ENCODE results near the gene ZMYND8.

Gene ZMYND8

DNA sequence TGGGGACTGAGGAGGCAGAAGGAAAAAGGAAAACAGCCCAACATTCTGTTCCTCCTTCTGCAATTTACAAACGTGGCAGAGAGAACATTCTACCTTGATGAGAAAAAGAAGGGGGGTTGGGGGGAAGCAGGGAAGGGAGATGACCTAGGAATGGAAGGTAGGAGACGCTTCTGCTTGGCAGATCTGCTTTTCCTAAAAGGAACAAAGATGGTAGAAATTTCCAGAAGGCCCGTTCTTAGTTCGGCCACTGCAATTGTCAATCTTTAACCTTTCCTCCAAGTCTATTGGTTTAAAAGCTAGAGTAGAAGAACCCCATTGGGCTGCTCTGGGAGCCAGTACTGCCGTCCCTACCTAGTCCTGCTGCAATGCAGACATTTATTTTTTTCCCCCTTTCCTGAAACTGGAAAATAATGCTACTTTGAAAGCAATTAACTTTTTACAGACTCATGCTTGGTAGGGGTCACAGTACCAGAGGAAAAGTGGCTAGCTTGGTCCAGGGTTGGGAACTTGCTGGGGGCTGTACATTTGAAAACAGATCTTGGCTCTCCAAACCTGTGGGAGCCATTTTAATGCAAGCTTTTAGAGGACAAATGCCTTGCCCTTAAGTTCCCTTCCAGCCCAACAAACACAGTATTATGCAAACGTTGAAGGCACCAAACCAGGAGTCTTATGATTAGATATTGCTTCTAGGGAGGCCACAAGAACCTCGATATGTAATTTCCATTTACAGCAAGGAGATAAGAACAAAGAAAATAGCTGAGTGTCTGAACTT is 2.6 kb downstream of the ZMYND8 start:
- no peak for DNase-seq (ENCODE audit: low read depth in 1 of 2, low spot score in 1 of 2)

DNA sequence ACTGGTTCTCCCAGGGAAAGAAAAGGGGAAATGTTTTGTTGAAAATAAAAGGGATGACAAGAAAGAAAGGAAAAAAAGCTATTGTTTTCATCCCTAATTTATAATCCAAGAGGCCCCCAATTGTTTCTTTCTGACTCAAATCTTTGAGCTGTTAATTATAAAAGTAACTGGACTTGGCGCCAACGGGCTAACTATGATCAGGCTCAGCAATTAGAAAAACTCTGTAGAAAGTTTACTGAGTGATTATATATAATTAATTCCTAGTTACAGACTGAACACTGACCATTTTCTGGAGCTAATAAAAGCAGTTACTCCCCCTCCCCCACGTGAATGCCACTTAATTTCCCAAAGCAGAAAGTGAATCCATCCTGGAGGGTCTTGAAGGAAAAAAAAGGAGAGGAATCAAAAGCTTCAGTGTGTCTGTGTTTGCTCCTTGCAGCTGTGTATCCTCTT is 3.2 kb downstream of the ZMYND8 start:
- no peak for DNase-seq (ENCODE audit: low read depth in 1 of 2, low spot score in 1 of 2)

DNA sequence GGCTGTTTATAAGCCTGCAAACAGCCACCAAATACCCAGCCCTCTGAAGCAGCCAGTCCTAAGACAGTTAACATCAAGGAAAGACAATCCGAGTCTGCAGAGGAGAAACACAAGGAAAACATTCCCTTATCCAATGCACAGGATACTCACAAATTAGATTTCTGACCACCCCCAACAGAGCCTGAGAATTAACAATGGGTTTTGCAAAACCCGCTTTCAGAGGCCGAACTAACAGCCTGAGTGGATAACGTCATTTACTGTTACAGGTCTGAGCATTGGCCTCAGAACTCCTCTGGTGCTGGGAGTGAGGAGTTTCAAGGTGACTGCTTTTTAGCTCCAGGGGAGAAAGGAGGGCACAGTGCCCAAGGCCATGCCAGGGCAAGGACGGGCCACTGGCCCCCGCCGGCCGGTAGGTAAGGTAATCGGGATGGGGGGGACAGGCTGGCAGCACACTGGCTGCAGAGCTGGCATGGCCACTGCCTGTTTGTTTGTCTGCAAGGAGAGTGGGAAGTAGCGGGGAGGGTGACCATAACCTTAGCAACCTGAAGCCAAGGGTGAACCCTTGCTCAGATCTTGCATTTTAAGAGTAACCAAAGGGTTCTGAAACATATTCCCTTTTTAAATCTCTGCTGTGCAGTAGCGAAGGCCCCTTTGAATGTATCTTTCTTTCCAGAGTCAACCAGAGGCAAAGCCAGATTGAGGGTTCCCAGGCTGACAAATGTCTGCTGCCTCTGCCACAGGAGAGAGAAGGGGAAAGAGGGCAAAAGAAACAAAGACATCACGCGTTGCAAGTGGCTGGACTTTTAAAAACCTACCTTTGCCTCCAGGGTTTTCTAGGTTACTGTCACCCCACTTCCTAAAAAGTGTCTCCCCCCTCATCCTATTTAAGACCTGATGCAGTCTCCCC is 3.9 kb downstream of the ZMYND8 start:
- no peak for DNase-seq (ENCODE audit: low read depth in 1 of 2, low spot score in 1 of 2)

DNA sequence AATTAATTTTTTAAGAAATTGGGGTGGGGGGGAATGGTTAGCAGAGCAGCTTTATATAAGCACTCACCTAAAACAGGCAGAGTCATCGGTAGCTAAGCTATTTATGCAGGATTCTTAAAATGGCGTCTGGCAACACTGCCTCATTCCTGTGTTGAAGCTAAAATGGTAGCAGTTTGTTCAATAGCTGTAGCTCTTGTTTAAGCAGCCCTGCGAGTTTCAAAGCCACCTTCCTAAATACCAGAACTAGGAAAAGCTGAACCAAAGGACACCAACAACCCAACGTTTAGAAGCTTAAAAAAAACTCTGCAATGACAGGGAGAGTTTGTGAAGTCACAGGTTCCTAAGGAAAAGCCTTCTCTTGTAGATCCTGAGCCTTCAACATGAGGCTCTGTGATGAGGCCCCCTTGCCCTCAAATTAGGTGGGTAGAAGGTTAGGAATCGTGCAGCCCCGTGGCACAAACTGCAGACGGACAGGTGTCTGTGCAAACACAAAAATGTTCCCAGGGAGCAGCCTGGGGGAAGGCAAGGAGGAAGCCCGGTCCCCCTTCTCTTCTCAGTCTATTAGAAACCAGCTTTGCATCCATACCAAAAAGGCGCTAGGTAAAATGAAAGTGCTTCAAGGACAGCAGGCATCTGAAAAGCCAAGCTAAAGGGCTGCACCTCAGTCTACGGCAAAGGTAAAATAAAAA is 4.7 kb downstream of the ZMYND8 start:
- DNase-seq (ENCODE audit: low read depth in 1 of 2, low spot score in 1 of 2): no peak

DNA sequence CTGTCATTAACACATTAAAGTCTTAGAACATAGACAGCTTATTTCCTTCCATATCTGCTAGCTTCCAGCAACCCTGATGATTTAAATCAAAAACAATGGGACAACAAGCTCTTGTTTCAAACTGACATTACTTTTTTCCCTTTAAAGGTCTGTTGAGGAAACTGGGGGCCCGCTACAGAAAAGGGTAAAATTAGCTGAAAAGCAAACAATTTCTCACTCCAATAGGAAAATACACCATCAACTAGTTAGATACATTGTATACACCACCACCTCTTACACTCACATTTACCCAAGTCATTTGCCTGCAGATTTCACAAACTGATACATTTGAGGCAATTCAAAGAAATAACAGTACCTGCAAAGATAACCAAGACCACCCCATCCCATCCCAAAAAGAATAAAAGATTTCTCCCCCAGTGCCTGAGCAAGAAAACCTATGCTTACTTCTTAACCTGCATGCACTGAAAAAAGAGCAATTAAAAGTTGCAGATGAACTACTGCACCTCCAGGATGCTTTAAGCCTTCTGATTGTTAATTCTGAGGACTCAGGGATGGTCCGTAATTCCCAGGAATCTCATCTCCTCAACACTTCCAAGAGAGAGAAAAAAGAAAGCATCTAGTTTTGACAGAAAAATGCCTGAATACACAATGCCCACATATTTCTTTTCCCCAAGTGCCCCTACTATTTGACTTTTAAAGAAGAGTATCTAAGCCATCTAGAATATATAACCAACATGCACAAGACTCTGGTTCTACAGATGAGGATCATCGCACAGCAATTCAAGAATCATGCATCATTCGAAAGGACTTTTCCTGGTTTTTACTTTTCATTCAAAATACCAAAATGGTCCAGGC is 5.6 kb downstream of the ZMYND8 start:
- no peak for DNase-seq (ENCODE audit: low read depth in 1 of 2, low spot score in 1 of 2)

DNA sequence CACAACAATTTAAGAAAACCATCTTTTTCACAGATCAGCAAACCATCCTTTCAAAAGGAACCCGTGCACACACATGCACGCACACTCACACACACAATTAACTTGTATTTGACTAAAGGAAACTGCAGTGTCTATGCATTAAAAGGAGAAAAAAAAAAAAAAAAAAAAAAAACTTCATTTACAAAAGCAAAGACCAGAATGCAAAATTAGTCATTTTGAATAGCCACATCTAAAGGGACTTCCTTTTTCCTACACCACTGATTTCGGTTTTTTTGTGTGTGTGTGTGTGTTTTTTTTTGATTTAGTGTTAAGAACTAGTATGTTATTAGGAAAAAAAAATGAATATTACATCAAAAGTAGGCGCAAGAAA is 6.3 kb downstream of the ZMYND8 start:
- no peak for DNase-seq (ENCODE audit: low read depth in 1 of 2, low spot score in 1 of 2)

DNA sequence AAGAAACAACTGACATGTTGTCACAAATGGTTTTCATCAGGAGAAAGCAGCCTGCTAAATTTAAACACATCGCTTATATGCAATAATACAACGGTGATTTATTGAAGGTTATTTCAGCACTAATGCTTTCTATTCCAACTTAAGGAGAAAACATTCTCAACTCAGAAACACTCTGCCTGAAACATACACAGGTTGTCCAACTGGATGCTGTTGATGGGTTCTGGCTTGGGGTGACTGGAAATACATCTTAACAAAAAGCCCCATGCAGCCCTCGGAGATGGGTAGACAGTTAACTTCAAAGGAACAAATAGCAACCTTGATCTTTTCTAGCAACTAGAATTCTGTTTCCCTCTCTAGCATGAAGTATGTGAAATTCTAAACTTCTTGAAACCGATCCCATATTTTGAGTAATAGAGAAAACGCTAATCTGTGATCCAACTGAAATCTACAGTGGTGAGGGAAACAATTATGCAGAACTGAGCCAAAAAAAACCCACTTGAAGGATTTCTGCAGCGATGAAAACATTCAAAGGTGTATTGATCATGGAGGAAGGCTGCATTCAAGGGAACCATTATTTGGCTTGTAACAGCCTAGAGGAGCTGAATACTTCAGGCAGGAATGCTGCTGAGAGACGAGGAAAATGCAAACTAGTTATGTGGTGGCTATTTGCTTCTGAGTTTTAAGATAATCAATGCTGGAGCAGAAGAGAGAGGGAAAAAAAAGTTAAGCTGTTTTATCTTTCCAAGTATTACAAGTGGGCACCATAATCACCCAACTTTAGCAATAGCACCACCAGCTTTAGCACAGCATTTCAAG is 6.9 kb downstream of the ZMYND8 start:
- no peak for DNase-seq (ENCODE audit: low read depth in 1 of 2, low spot score in 1 of 2)

DNA sequence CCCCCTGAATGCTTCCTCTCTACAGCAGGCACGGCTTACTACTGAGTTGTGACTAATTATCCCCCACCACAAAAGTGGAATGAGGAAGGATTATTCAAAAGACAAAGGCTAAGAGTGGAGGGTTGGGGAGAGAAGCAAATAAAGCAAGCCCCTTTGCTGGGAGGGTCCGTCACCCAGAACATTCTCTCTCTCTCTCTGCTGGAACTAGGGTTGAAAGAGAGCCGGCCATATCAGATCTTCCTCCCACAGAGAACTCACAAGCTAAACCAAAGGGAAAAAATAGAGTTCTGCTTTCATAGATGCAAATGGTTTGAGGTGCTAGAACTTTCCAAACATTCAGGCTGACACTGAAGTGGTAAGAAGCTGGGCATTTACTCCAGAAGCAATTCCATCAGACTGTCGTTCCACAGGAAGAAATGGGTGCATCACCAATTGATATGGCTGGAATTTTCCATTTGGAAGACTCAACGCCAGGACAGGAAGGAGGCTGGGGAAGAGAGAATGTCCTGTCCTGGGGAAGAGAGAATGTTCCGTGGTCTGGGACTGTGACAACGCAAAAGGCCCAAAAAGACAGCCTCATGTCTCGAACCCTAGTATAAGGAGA is 7.9 kb downstream of the ZMYND8 start:
- no peak for DNase-seq (ENCODE audit: low read depth in 1 of 2, low spot score in 1 of 2)

DNA sequence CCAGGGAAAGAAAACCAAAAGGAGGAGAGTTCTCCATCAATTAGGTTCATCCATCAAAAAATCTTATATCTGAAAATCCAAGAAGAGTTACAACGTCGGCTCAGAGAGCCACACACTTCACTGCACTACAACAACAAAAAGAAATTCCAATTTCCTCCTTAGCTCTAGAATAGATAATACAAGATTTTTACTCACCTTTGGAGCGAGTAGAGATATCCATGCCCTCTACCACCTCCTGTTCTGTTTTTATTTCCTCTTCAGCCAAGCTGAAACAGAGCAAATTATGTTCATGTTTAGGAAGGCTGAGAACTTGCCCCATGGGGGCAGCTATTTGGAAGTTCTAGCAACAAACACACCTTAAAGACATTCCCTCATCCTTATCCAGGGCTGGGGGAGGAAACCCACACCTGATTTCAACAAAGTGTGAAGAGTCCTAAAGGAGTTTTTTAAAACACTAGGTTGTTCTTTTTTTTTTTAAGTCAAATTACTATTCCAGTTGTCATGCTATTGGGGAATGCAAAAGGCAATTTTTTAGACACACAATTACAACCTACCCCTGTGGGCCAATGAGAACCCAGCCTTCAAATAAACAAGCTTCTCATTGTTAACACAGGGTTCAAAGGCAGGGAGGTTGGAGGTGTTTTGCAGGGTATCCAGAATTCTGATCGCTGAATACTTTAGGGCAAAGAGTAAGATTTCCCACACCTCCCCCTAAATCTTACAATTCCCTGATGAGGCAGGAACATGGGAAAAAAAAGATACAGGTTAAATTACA is 8.7 kb downstream of the ZMYND8 start:
- no peak for DNase-seq (ENCODE audit: low read depth in 1 of 2, low spot score in 1 of 2)

DNA sequence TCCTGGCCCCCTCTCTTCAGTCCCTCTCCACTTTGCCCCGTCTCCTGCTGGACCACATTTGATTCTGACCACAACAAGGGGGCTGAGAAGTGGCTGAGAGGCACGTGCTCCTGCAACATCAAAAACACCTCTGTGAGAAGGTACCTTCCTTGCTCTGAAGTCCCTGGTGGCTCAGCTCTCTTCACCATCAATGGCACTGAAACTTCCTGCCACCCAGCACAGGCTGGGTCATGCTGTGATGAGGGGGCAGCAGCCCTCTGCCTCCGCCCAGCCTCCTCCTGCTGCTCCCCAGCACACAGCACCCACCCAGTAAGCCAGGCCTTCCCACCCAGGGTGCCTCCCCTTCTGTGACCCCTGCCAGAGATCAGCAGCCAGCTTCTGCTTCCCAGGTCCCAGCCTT is 10.3 kb downstream of the ZMYND8 start:
- DNase-seq (ENCODE audit: low read depth in 1 of 2, low spot score in 1 of 2): no peak

DNA sequence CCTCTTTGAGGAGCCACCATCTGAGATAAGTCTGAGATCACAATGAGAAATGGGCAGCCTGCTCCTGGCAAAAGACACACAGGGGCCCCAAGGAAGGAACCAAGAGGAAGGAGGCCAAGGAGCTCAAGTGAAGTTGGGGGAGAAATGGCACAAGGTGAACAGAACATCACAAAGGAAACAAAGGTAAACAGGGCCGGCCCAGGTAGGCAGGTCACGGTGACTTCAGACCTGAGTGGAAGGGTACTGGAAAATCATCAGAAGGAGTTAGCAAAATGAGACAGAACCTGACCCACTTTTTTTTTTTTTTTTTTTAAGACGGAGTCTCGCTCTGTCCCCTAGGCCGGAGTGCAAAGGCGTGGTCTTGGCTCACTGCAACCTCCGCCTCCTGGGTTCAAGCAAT is 11.3 kb downstream of the ZMYND8 start:
- no peak for DNase-seq (ENCODE audit: low read depth in 1 of 2, low spot score in 1 of 2)

DNA sequence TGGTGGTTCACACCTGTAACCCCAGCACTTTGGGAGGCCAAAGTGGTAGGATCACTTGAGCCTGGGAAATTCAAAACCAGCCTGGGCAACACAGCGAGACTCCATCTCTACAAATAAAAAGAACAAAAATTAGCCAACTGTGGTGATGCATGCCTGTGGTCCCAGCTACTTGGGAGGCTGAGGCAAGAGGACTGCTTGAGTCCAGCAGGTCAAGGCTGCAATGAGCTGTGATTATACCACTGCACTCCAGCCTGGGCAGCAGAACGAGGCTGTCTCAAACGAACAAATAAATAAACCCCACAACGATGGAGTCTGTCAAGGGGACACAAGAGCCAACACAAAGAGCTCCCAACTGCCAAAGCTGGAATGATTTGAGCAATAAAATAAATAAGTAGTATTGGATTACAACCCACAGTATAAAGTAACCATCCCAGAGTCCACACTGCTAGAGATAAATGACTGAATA is 13.5 kb downstream of the ZMYND8 start:
- no peak for DNase-seq (ENCODE audit: low read depth in 1 of 2, low spot score in 1 of 2)

DNA sequence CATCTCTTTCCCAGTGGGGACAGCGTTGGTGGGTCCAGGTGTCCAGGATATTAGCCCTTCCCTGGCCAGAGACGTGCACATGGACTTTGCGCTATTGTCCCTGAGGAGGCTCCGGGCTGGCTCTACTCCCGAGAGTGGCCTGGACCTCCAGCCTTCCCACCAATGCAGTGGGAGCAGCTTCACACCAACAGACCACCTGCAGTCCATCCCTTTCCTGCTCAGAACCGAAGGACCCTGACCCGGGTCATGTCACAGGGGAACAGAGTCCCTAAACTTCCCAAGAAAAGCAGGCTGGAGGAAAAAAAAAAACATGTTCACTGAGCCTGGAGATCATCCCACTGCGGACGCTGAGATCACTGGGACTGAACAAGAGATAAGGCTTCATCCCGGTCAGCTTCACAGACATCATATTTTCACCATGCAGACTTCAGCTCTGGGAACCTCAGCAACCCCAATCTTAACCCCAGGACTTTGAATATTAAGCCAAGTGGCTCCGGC is 18.3 kb downstream of the ZMYND8 start:
- no peak for DNase-seq (ENCODE audit: low read depth in 1 of 2, low spot score in 1 of 2)

DNA sequence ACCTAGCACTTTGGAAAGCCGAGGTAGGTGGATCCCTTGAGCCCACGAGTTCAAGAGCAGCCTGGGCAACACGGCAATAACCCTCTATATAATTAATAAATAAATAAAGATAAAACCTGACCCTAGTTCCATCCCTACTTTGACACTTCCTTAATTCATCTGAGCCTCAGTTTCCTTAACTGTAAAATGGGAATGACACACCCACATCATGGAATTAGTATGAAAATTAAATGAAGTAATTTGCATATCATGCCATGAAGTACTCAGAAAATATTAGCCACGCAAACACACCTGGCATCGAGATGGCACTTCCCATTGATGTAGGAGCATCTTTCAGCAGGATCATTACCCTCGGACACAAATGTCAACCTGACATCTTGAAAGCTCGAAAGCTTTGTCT is 19.1 kb downstream of the ZMYND8 start:
- DNase-seq (ENCODE audit: low read depth in 1 of 2, low spot score in 1 of 2): no peak

DNA sequence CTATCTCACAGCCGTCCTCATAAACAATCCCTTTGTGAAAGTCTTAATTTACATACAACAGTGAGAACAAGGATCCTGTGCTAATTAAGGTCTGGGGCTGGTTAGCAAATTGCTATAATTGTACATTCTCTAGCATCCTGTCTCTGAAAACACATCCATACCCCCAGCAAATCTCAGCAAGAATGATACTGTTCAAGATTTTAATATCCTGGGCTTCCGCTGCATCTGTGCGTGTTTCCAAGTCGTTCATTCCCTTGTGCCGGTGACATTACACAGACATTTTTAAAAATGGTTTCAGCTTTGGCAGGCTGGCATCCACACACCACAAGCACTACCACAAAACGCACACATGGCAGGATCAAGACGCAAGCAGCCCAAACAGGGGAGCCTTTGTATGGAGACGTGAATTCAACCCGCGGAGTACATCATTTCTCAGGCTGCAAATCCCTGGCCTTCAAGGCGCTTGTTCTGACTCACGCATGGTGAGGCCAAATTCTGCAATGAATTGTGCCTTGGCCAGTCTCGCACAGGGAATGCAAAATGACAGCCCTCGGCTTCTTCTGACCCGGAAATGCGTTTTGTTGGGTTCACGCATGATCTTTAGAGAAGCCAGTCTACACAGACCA is 20.3 kb downstream of the ZMYND8 start:
- no peak for DNase-seq (ENCODE audit: low read depth in 1 of 2, low spot score in 1 of 2)

DNA sequence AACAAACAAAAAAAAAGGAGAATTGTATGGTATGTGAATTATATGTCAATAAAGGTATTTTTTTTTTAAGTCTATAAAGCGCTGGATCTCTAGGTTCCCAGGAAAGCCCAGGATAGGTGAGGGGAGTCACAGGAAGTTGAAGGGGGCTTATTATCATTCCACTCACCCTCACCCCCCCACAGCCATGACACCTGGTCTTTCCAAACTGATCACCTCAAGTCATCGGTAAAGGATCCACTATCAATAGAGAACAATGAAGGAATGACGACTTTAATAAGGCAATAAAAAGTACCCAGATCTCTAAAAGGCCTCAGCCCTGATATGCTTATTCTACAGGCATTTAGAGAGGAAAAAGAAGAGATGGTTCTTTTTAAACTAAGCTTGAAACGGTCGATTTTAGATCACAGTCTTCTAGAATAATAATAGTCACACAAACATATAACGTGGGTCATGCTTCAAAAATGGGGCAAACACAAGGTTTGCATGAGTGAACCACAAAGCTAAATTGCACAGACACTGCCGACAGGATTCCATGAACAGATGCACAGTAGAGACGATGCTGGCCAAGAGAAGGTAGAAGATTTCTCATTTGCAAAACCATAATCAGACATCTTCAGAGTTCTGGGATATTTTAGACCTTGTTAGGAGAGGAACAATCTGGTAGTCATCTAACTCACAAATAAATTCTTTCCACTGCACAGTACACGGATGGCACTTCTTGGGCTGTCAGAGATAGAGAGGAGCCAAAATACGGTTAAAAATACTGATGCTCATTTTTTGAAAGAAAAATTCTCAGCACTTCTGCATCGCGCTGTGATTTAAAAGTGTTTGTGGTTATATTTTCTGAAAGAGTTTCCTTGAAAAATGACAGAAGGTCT is 21.0 kb downstream of the ZMYND8 start:
- no peak for DNase-seq (ENCODE audit: low read depth in 1 of 2, low spot score in 1 of 2)

DNA sequence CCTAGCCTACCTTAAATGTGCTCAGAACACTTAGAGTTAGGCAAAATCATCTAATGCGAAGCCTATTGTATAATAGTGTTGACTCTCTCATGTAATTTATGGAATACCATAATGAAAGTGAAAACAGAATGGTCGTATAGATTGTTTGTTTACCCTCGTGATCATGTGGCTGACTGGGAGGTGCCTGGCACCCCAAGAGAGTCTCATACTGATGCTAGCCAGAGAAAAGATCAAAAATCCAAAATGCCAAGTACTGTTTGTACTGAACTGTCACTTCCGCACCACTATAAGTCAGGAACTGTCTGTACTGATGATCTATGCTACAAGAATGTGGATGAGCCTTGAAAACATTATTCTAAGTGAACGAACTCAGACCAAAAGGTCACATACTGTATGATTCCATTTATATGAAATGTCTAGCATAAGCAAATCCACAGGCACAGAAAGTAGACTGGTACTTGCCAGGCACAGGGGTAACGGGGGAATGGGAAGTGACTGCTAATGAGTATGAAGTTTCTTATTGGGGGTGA is 22.4 kb downstream of the ZMYND8 start:
- DNase-seq (ENCODE audit: low read depth in 1 of 2, low spot score in 1 of 2): no peak
